GM12878 (cell line): ENCODE results near the gene IL17B. TPM values are rescaled to one million over a fixed set of nuclear protein-coding genes. Genes with fewer than 3 reads are reported as not detected.

Experiments
- ASH2L ChIP-seq: fragments of 300-600, 200-600 bp; sonication (generic); IDR thresholded peaks from 2 replicates; pipeline ENCODE4 v1.6.1; 2017; ENCODE audit warnings: low read depth, mild to moderate bottlenecking, borderline replicate concordance
- BCL3 ChIP-seq: IDR thresholded peaks from 2 replicates; pipeline ENCODE4 v1.6.1; 2011; ENCODE audit warnings: borderline replicate concordance, low read depth, mild to moderate bottlenecking, moderate library complexity, low read length; ENCODE audit not compliant: insufficient read depth, poor library complexity, severe bottlenecking
- BMI1 ChIP-seq: fragments of 450-650 bp; IDR thresholded peaks from 2 replicates; pipeline ENCODE4 v1.6.1; 2016; ENCODE audit warnings: mild to moderate bottlenecking, moderate library complexity, borderline replicate concordance
- BRCA1 ChIP-seq: IDR thresholded peaks from 2 replicates; pipeline ENCODE4 v1.6.1; 2011; ENCODE audit warnings: low read depth, low read length, improper control_type of control experiment
- FOS ChIP-seq: IDR thresholded peaks from 3 replicates; pipeline ENCODE4 v1.6.1; 2011; ENCODE audit warnings: borderline replicate concordance; ENCODE audit not compliant: insufficient read length; ENCODE audit errors: extremely low read depth
- HDAC6 ChIP-seq: fragments of 200-600 bp; sonication (generic); IDR thresholded peaks from one replicate; pipeline ENCODE4 v1.8.0; 2017; ENCODE audit warnings: antibody characterized with exemption; ENCODE audit not compliant: unreplicated experiment
- IKZF2 ChIP-seq, 2 experiments: fragments of 450-650 bp; IDR thresholded peaks; 2 replicates each; pipeline ENCODE4 v1.6.1; 2017; ENCODE audit warnings: mild to moderate bottlenecking in 2 of 2, moderate library complexity in 2 of 2
- MEF2A ChIP-seq: IDR thresholded peaks from 2 replicates; pipeline ENCODE4 v1.6.1; 2011; ENCODE audit warnings: low read depth, mild to moderate bottlenecking, low read length, moderate library complexity; ENCODE audit not compliant: insufficient read depth
- NBN ChIP-seq: fragments of 450-650 bp; IDR thresholded peaks from 2 replicates; pipeline ENCODE4 v1.6.1; 2016
- SMAD5 ChIP-seq: IDR thresholded peaks from 2 replicates; pipeline ENCODE4 v1.6.1; 2016; ENCODE audit warnings: antibody characterized with exemption, low read depth
- SPI1 ChIP-seq: IDR thresholded peaks from 2 replicates; pipeline ENCODE4 v1.6.1; 2011; ENCODE audit warnings: low read depth, mild to moderate bottlenecking, low read length, moderate library complexity, borderline replicate concordance; ENCODE audit not compliant: insufficient read depth
- USF2 ChIP-seq: IDR thresholded peaks from 2 replicates; pipeline ENCODE4 v1.6.1; 2011; ENCODE audit warnings: low read depth, low read length, improper control_type of control experiment, borderline replicate concordance
- YY1 ChIP-seq: IDR thresholded peaks from 2 replicates; pipeline ENCODE4 v1.6.1; 2011; ENCODE audit warnings: low read depth, mild to moderate bottlenecking, low read length
- ZBTB4 ChIP-seq: fragments of 450-650 bp; formaldehyde crosslinking; IDR thresholded peaks from 2 replicates; pipeline ENCODE4 v1.4.0; 2022; ENCODE audit warnings: mild to moderate bottlenecking, moderate library complexity
- ZNF384 ChIP-seq: IDR thresholded peaks from 2 replicates; pipeline ENCODE4 v1.6.1; 2012; ENCODE audit warnings: low read depth, mild to moderate bottlenecking, low read length, improper control_type of control experiment, borderline replicate concordance
- polyA plus RNA-seq, 11 experiments: library from polyadenylated mRNA; depleted of rRNA in 4 of 11; unstranded in 6 of 11; stranded (reverse) in 5 of 11; fragments of >200 nt; fragmentation: Nextera tagmentation in 4 of 11; fragmentation: Illumina TruSeq in 1 of 11; extraction: Ambion mirVana in 4 of 11; extraction: Trizol in 1 of 11; gene quantifications; 1 replicate in 1 of 11; 2 replicates in 10 of 11; pipeline versions ENCODE4 v1.2.1 to v1.2.3, GENCODE V29; 2011 to 2016; ENCODE audit warnings: inconsistent platforms in 2 of 11, missing spikeins in 2 of 11, low read depth in 1 of 11
- total RNA-seq, 4 experiments: library from RNA; depleted of rRNA in 3 of 4; stranded (reverse); fragments of >200 nt in 3 of 4; fragmentation: Illumina TruSeq in 1 of 4; extraction: Trizol in 1 of 4; gene quantifications; 2 replicates each; pipeline versions ENCODE4 v1.2.1 to v1.2.3, GENCODE V29; 2013 to 2021
- TF ChIP-seq, protein P1 (sequence below): fragments of 450-650 bp; IDR thresholded peaks from 2 replicates; pipeline ENCODE4 v1.6.1; 2017; ENCODE audit warnings: mild to moderate bottlenecking, low read depth, inconsistent platforms; ENCODE audit not compliant: poor library complexity, severe bottlenecking
- TF ChIP-seq, protein P2 (sequence below): IDR thresholded peaks from 2 replicates; pipeline ENCODE4 v1.6.1; 2011; ENCODE audit warnings: borderline replicate concordance, low read depth, mild to moderate bottlenecking, moderate library complexity, mixed read lengths, low read length; ENCODE audit not compliant: insufficient read depth; ENCODE audit errors: extremely low read length
- TF ChIP-seq, protein P3 (sequence below): fragments of 450-650 bp; IDR thresholded peaks from 2 replicates; pipeline ENCODE4 v1.6.1; 2017; ENCODE audit warnings: borderline replicate concordance

IL17B gene
- total and polyA plus RNA-seq, 10 of the 15 experiments (the other 5 are each of a cell fraction or from before 2014, with no cell fraction given): not detected

GRCh38 chr5:149345147-149345891 is 33.8 kb downstream of the IL17B start, which contains the start of gene GRPEL2 (continued):
- TF ChIP-seq ZBTB4 (CRISPR knock-in tag): no peak
- TF ChIP-seq YY1: peak; percentile 95
- no peak for TF ChIP-seq BCL3
- TF ChIP-seq, protein P1, sequence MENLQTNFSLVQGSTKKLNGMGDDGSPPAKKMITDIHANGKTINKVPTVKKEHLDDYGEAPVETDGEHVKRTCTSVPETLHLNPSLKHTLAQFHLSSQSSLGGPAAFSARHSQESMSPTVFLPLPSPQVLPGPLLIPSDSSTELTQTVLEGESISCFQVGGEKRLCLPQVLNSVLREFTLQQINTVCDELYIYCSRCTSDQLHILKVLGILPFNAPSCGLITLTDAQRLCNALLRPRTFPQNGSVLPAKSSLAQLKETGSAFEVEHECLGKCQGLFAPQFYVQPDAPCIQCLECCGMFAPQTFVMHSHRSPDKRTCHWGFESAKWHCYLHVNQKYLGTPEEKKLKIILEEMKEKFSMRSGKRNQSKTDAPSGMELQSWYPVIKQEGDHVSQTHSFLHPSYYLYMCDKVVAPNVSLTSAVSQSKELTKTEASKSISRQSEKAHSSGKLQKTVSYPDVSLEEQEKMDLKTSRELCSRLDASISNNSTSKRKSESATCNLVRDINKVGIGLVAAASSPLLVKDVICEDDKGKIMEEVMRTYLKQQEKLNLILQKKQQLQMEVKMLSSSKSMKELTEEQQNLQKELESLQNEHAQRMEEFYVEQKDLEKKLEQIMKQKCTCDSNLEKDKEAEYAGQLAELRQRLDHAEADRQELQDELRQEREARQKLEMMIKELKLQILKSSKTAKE: peak; percentile 51
- no peak for TF ChIP-seq ASH2L
- peak; percentile 39; the same call in 1 of the 2 replicates for TF ChIP-seq SPI1
- no peak for TF ChIP-seq FOS
- TF ChIP-seq HDAC6: no peak
- TF ChIP-seq ZNF384: no peak
- TF ChIP-seq, protein P2, sequence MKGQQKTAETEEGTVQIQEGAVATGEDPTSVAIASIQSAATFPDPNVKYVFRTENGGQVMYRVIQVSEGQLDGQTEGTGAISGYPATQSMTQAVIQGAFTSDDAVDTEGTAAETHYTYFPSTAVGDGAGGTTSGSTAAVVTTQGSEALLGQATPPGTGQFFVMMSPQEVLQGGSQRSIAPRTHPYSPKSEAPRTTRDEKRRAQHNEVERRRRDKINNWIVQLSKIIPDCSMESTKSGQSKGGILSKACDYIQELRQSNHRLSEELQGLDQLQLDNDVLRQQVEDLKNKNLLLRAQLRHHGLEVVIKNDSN: no peak
- TF ChIP-seq BRCA1: no peak
- TF ChIP-seq IKZF2 (IDR thresholded peaks at IDR 0.05): peak; percentile 53 to 62; a peak in 2 of 4 replicates
- peak; percentile 58; the same call in 1 of the 2 replicates for TF ChIP-seq BMI1
- no peak for TF ChIP-seq USF2
- TF ChIP-seq, protein P3, sequence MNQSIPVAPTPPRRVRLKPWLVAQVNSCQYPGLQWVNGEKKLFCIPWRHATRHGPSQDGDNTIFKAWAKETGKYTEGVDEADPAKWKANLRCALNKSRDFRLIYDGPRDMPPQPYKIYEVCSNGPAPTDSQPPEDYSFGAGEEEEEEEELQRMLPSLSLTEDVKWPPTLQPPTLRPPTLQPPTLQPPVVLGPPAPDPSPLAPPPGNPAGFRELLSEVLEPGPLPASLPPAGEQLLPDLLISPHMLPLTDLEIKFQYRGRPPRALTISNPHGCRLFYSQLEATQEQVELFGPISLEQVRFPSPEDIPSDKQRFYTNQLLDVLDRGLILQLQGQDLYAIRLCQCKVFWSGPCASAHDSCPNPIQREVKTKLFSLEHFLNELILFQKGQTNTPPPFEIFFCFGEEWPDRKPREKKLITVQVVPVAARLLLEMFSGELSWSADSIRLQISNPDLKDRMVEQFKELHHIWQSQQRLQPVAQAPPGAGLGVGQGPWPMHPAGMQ: no peak
- TF ChIP-seq MEF2A: peak; percentile 70; the same call in 1 of the 2 replicates
- peak; percentile 89 for TF ChIP-seq SMAD5
- TF ChIP-seq NBN: 0 out of 2 replicates have a peak, but pooled peaks have one; percentile 70
